ENCODE measurements around the gene FBLN5.

GRCh38 chr14:91980157-91980556, 32.7 kb upstream of the FBLN5 start:
- TF ChIP-seq CTCF (IDR thresholded peaks at IDR 0.05; ENCODE audit: low read depth, low read length, missing input control) (no peak), JUND (IDR thresholded peaks at IDR 0.05) (no peak), TAF1 (conservative IDR thresholded peaks at IDR 0.05) (no peak), REST (IDR thresholded peaks at IDR 0.05) (no peak), EGR1 (IDR thresholded peaks at IDR 0.05; ENCODE audit: low read depth in 2 of 2) (no peak), GABPA (IDR thresholded peaks at IDR 0.05 in 1 of 2, conservative IDR thresholded peaks at IDR 0.05 in 1 of 2) (no peak)

Data from liver (tissue), 3 donors.